Fibroblast of pulmonary artery (primary cell): ENCODE data around the gene EPN2.
A peak's percentile ranks its signal among the peaks of the same experiment; 100 is the strongest.

ENCODE experiments used
- DNase-seq: peaks from one replicate; pipeline ENCODE4 v3.0.0-alpha.2; 2010; ENCODE audit warnings: low read depth
- H3K4me3 ChIP-seq: replicated peaks from 2 replicates; pipeline ENCODE4 v1.5.1; 2011; ENCODE audit warnings: low read depth, mild to moderate bottlenecking, control low read depth, low read length, moderate library complexity
- TF ChIP-seq, protein P1 (sequence below): IDR thresholded peaks from 2 replicates; pipeline ENCODE4 v1.5.1; 2011; ENCODE audit warnings: mild to moderate bottlenecking, control low read depth, low read length, inconsistent platforms; ENCODE audit errors: missing control alignments

EPN2 gene

DNA sequence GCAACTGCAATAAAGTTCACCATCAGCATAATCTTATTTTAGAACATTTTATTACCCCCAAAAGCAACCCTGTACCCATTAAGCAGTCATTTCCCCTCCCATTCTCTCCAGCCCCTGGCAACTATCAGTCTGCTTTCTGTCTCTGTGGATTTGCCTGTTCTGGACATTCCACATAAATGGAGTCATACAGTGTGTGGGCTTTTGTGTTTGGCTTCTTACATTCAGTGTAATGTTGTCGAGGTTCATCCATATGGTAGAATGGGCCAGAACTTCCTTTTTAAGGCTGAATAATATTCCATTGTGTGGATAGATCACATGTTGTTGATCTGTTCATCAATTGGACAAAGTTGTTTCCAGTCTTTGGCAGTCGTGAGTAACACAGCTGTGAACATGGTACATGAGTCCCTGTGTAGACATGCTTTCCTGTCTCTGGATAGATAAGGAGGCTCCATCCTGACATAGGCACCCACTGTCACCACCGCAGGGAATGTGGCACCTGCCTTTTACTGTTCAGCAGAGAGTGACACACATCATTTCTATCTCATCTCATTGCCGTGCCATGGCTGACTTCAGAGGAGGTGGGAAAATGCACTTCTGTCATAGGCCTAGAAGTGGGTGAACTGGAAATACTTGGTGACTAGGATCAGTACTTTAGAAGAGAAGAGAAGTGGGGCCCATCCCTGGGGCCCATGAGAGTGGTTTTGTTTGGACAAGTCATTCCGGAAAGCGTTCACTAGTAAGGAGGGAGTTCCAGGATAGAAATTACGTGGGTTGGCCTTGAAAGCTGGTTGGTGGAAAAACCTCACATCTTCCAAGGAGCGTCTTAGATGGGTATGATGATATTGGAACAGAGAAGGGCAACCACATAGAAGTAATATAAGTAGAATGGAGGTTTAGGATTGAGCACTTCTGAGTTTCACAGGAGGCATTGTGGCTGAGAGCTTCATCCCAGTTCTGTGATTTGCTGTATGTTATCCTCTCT is 25.8 kb downstream of the EPN2 start:
- no peak overlapping the region for H3K4me3 ChIP-seq
- TF ChIP-seq, protein P1, sequence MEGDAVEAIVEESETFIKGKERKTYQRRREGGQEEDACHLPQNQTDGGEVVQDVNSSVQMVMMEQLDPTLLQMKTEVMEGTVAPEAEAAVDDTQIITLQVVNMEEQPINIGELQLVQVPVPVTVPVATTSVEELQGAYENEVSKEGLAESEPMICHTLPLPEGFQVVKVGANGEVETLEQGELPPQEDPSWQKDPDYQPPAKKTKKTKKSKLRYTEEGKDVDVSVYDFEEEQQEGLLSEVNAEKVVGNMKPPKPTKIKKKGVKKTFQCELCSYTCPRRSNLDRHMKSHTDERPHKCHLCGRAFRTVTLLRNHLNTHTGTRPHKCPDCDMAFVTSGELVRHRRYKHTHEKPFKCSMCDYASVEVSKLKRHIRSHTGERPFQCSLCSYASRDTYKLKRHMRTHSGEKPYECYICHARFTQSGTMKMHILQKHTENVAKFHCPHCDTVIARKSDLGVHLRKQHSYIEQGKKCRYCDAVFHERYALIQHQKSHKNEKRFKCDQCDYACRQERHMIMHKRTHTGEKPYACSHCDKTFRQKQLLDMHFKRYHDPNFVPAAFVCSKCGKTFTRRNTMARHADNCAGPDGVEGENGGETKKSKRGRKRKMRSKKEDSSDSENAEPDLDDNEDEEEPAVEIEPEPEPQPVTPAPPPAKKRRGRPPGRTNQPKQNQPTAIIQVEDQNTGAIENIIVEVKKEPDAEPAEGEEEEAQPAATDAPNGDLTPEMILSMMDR: no peak
- DNase-seq: peak; percentile 58

DNA sequence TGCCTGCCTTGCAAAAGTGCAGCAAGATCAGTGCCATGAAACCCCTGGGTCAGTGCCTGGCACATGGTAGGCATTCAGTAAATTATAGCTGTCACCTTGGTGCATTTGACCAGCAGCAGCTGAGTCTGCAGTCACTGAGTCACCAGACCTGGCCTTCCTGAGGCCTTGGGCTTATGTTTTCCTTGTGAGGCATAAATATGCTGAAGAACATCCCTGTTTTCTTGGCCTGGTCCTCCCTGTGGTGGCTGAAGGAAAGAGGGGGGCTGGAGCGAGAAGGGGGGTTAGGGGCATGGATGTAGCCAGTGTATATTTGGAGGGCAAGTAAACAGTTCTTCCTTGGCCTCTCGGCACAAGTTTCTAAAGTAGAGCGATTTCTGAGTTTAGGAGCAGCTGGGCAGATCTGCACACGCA is 26.5 kb downstream of the EPN2 start:
- TF ChIP-seq, protein P1: no peak
- no peak overlapping the region for H3K4me3 ChIP-seq
- peak; percentile 21 for DNase-seq

DNA sequence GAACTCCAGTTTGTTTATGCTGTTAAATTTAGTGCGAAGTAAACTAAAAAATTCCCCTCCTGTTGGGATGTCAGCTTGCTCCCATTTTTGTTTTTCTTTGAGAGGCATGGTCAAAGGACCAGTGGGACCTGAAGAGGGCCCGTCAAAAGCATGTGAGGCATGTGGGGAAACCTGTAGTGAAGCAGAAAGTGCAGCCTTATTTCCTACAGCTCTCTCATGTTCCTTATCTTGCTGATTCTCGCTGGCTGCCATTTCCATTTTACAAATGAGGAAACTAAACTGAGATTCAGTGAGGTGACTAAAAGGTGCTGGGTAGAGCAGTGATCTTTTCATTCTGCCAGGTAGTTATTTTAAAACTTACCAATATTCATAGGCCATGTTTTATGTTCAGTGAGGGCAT is 27.1 kb downstream of the EPN2 start:
- TF ChIP-seq, protein P1: no peak
- no peak overlapping the region for H3K4me3 ChIP-seq
- DNase-seq: no peak

DNA sequence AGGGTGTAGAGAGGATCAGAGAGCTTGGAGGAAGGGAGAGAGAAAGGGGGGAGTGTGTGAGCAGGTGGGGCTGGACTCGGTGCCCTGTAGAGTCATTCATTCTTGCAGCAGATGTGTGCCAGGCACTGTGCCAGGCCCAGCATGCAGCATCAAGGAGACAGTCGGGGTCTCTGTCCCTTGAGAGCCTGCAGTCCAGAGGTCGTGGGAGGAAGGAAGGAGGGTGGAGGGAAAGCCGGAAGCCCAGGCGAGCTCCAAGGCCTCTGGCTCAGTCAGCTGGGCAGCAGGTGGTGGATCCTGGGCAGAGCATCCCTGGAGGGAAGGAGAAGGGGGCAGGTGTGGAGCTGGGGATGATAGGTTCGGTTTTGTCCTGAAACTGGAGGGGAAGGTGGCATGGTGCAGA is 27.5 kb downstream of the EPN2 start:
- TF ChIP-seq, protein P1: no peak
- no peak overlapping the region for H3K4me3 ChIP-seq
- no peak for DNase-seq

DNA sequence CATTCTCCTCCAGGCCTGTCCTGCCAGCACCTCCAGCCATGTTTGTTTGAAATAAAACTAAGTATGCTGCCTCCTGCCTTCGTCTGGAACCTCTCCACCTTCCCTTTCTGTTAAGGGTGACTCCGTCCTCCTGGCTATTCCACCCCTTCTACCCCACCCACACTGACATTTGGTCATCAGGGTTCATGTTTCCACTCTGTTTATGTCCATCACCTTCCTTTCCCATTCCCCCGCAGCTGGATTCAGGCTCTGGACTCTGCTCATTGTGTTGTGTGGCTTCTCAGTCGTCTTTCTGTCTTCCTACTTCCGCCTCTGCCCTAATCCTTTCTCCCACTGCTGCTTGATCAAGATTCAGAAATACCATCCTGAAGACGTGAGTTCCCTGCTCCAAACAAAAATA is 28.6 kb downstream of the EPN2 start:
- H3K4me3 ChIP-seq: no peak overlapping the region
- DNase-seq: no peak
- TF ChIP-seq, protein P1: no peak

DNA sequence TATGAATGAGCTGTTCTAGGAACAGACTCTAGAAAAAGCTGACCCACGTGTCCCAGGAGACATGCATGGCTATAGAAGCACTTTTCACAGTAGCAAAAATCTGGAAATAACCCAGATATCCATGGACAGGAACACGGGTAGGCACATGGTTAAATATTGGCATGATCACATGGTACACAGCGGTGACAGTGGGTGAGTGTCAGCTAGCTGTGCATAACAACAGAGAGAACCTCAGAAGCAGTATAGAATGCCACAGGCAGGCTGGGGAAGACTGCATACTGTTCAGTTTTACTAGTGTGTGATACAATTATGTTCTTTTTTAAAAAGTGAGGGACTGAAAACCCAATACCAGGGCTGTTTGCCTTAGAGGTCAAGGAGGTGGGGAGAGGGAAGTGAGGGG is 31.4 kb downstream of the EPN2 start:
- no peak for DNase-seq
- H3K4me3 ChIP-seq: no peak overlapping the region
- TF ChIP-seq, protein P1: no peak

DNA sequence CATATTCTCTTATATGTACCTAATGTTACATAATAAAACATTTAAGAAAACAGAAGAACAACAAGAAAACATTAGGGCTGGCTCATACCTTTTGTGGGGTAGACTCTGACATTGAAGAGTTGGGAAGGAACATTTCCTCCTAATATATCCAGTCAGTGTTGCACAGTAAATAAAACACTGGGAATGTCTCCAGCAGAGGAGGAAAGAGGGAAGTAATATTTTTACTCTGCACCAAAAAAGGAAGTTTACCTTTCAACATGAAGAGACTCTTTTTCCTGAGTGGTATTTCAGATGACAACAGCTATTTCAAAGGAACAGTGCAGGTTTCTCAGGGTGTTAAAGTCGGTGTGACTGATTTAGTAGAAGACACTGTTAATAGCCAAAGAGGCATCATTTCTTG is 31.9 kb downstream of the EPN2 start:
- no peak for DNase-seq
- H3K4me3 ChIP-seq: no peak overlapping the region
- TF ChIP-seq, protein P1: no peak
